ENCODE measurements around the gene ACACA.

The ACACA gene

DNA sequence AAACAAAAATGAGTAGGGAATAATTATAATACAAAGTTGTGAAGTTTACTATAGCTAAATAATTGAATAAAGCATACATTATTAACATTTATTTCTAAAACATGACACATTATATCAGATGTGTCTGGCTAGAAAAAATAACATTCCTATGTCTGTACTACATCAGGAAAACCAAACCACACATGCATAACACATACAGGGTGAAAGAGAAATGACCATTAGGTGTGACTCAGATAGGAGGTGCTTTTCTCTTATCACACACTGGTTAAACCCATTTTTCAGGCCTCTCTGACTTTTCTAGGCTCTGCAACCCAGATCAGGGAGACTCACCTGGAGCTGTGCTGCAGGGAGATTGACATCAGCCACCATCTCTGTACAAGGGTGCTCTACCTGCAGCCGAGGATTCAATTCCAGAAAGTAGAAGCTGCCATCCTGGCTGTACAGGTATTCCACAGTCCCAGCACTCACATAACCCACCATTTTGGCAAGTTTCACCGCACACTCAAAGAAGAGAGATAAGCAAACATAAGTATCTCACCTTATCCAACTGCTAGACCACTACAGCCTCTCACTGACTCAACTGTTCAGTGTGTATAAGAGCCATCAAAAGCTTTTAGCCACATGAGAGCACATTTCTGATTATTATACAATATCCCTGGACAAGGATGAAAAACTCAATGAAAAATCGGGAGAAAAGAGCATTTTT lies 147.5 kb downstream of the ACACA start:
- H3K36me3 ChIP-seq, result peaks cover 70 to 99% (median 93%) of the 10 kb centered on the region in 11 experiments
- H3K4me1 ChIP-seq, result peaks cover 0 to 17% (median 12%) of the 10 kb centered on the region in 10 experiments; a peak in 15 of 20 replicates
- H3K9me3 ChIP-seq (replicated peaks in 1 of 11), result no peaks in the 10 kb centered on the region
- H3K27me3 ChIP-seq, result no peaks in the 10 kb centered on the region
- no peak overlapping the region for H3K9ac ChIP-seq
- TF ChIP-seq Cebpa-rat (IDR thresholded peaks at IDR 0.05), result no peak
- H3K4me3 ChIP-seq, result no peak overlapping the region
- H4K20me1 ChIP-seq, result no peaks in the 10 kb centered on the region; a peak in 3 of 22 replicates
- H3K27ac ChIP-seq, result no peak overlapping the region
- H3K4me2 ChIP-seq, result no peak overlapping the region

DNA sequence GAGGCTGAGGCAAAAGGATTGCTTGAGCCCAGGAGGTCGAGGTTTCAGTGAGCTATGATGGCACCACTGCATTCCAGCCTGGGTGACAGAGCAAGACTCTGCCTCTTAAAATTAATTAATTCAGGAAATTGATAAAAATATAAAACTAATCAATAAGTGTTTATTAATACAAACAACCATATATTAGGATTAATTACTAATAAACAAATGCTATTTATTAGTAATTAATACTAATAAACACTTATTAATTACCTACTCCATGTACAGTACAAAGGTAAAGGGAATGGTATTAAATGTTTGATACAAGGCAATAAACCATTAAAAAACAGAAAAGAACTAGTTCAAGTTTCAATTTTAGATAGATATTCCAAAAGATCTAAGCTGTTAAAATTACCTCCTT lies 150.0 kb downstream of the ACACA start:
- H3K27ac ChIP-seq, result no peak overlapping the region
- H3K9me3 ChIP-seq (replicated peaks in 1 of 11), result no peaks in the 10 kb centered on the region
- H3K36me3 ChIP-seq, result peaks cover 78 to 99% (median 92%) of the 10 kb centered on the region in 11 experiments
- H3K4me3 ChIP-seq, result no peak overlapping the region
- no peak for TF ChIP-seq Cebpa-rat (IDR thresholded peaks at IDR 0.05)
- H3K27me3 ChIP-seq, result no peaks in the 10 kb centered on the region
- peaks cover 0 to 9% (median 7%) of the 10 kb centered on the region in 10 experiments; a peak in 17 of 20 replicates for H3K4me1 ChIP-seq
- no peak overlapping the region for H3K9ac ChIP-seq
- H4K20me1 ChIP-seq, result peaks cover 0 to 4% (median 0%) of the 10 kb centered on the region in 11 experiments; a peak in 3 of 22 replicates
- H3K4me2 ChIP-seq, result no peak overlapping the region

DNA sequence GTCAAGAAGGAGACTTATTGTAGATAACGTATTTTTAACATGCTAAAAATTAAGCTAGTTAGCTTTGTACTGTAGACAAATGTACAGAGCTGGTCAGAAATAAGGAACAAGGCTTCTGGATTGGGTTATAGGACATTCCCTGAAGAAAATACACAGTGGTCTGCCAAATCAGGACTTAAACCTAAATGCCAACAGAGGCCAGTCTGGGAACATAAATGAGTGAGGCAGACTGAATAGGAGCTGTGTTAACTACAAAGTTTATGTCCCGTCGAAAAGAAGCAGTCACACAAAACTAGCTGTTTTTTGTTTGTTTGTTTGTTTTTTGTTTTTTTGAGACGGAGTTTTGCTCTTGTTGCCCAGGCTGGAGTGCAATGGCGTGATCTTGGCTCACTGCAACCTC lies 151.2 kb downstream of the ACACA start:
- peaks cover 0 to 4% (median 0%) of the 10 kb centered on the region in 10 experiments; a peak in 3 of 20 replicates for H3K4me1 ChIP-seq
- no peak overlapping the region for H3K4me2 ChIP-seq
- no peaks in the 10 kb centered on the region for H3K27me3 ChIP-seq
- no peak overlapping the region for H3K27ac ChIP-seq
- peaks cover 0 to 5% (median 0%) of the 10 kb centered on the region in 11 experiments; a peak in 2 of 22 replicates for H4K20me1 ChIP-seq
- no peak overlapping the region for H3K9ac ChIP-seq
- peaks cover 80 to 99% (median 92%) of the 10 kb centered on the region in 11 experiments for H3K36me3 ChIP-seq
- H3K9me3 ChIP-seq (replicated peaks in 1 of 11), result no peaks in the 10 kb centered on the region
- H3K4me3 ChIP-seq, result no peak overlapping the region
- no peak for TF ChIP-seq Cebpa-rat (IDR thresholded peaks at IDR 0.05)

DNA sequence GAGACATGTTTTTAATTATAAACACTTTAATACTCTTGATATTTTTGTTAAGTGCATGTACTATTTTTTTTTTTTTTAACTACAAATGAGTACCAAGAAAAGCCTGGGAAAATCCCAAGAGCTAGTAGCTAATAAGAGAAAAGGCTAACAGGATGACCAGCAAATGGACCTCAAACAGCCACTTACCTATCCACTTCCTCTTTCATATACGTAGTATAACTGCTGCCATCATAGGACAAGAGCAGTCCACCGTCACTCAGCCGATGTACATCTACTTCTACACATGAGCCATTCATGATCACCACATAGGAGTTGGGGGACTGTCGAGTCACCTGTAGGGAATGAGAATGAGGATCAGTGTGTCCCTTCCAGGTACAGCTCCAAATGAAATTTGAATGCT lies 158.8 kb downstream of the ACACA start:
- no peak for TF ChIP-seq Cebpa-rat (IDR thresholded peaks at IDR 0.05)
- no peak overlapping the region for H3K27ac ChIP-seq
- H3K27me3 ChIP-seq, result no peaks in the 10 kb centered on the region
- peaks cover 0 to 4% (median 0%) of the 10 kb centered on the region in 10 experiments; a peak in 3 of 20 replicates for H3K4me1 ChIP-seq
- H3K4me3 ChIP-seq, result no peak overlapping the region
- peaks cover 98 to 100% (median 99%) of the 10 kb centered on the region in 11 experiments for H3K36me3 ChIP-seq
- H4K20me1 ChIP-seq, result 0 out of 22 replicates have a peak, but pooled peaks cover 0 to 5% (median 0%) of the 10 kb centered on the region in 11 experiments
- no peak overlapping the region for H3K9ac ChIP-seq
- no peak overlapping the region for H3K4me2 ChIP-seq
- H3K9me3 ChIP-seq (replicated peaks in 1 of 11), result no peaks in the 10 kb centered on the region

DNA sequence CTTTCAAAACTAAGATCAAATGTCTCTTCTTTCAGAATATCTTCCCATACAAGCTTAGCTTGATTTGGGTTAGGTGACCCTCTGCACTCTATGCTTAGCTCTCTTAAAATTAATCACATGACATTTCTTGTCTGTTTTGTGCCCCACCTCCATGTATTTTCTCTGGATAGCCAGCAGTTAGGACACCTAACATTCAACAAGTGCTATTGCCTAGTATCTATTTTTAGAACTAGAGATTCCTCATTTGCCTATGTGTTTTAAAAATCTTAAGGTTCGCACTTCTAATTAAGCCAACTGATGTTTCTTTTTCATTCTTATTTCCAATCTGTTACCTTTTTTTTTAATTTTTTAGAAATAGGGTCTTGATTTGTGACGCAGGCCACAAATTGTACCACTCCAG lies 160.6 kb downstream of the ACACA start:
- no peak for TF ChIP-seq Cebpa-rat (IDR thresholded peaks at IDR 0.05)
- H4K20me1 ChIP-seq, result no peaks in the 10 kb centered on the region
- H3K36me3 ChIP-seq, result peaks cover 98 to 100% (median 100%) of the 10 kb centered on the region in 11 experiments

DNA sequence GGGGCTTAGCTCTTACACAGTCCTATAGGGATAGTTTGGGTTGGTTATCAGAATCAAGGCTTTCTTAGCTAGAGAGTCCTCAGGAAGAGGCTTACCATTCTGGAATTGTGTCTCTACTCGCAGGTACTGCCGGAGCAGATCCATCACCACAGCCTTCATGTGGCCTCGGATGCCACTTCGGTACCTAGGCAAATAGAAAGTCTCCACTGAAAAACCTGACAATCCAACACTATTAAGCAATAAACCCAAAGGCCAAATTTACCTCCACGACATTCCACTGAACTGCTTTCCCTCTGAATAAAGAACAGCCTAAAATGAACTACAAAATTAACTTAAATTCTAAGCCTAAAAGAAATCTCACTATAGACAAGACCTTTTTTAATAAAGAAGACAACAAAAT lies 166.3 kb downstream of the ACACA start:
- no peak for TF ChIP-seq Cebpa-rat (IDR thresholded peaks at IDR 0.05)
- Histone ChIP-seq H3K4me2 (no peak overlapping the region), H3K4me1 (no peaks in the 10 kb centered on the region), H3K9me3 (replicated peaks in 1 of 11) (no peaks in the 10 kb centered on the region), H3K27me3 (no peaks in the 10 kb centered on the region), H3K27ac (0 out of 22 replicates have a peak overlapping the region, but pooled peaks of 1 of the 11 experiments have one; percentile 7), H3K36me3 (peaks cover 93 to 100% (median 100%) of the 10 kb centered on the region in 11 experiments), H3K4me3 (no peak overlapping the region), H3K9ac (no peak overlapping the region), H4K20me1 (peaks cover 0 to 12% (median 0%) of the 10 kb centered on the region in 11 experiments; a peak in 1 of 22 replicates)

More for the DNA sequence above, 160.6 kb downstream of the ACACA start:
- H3K4me2 ChIP-seq, result no peak overlapping the region
- H3K9me3 ChIP-seq (replicated peaks in 1 of 11), result no peaks in the 10 kb centered on the region
- no peak overlapping the region for H3K9ac ChIP-seq
- no peaks in the 10 kb centered on the region for H3K27me3 ChIP-seq
- no peaks in the 10 kb centered on the region for H3K4me1 ChIP-seq
- H3K27ac ChIP-seq, result no peak overlapping the region
- H3K4me3 ChIP-seq, result no peak overlapping the region

DNA sequence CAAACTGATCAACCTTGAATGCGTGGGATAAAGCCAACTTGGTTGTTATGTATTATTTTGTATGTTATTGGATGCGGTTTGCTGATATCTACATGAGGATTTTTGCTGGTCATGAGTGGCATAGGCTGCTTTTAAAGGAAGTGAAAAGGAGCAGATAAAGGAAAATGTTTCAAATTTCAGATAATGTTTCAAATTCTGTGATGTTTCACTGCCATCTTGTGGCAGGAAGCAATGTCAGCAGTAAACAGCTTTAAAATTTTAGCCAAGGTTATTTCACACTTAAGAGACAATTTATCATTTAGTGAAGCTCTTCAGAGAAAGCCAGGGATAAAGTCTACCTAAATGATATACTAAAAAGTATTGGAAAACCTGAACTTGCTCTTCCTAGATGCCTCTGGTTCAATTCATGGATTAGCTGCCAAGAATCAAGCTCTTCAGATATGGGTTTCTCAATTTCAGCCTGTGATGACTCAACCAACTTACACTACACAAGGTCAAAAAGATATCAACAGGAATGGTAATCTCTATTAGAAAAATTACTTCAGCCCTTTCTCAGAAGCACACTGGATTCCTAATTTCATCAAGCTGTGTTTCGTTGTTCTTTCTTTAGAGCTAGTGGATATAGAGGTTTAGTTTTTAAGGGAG lies 166.8 kb downstream of the ACACA start:
- Histone ChIP-seq H3K27ac (0 out of 22 replicates have a peak overlapping the region, but pooled peaks of 1 of the 11 experiments have one; percentile 7), H3K9me3 (replicated peaks in 1 of 11) (no peaks in the 10 kb centered on the region), H4K20me1 (peaks cover 0 to 12% (median 0%) of the 10 kb centered on the region in 11 experiments; a peak in 1 of 22 replicates), H3K4me1 (no peaks in the 10 kb centered on the region), H3K4me2 (no peak overlapping the region), H3K36me3 (peaks cover 92 to 100% (median 100%) of the 10 kb centered on the region in 11 experiments), H3K27me3 (no peaks in the 10 kb centered on the region), H3K4me3 (no peak overlapping the region), H3K9ac (no peak overlapping the region)
- no peak for TF ChIP-seq Cebpa-rat (IDR thresholded peaks at IDR 0.05)

DNA sequence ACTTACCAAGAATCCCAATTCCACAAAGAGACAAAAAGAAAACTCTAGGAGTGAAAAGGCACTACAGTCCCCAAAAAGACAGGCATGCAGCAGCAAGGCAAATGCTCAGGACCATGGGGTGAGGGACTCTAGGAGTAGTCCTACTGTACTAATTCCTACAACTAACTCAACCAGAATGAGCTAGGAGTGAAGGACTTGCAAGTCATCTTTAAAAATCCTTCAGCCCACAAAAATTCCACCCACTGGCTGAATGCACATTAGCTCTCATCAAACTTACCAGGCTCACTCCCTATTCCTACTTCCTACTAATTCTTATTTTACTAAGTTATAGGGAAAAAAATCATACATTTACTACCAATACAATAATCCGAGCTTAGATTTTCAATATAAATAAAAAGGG lies 172.5 kb downstream of the ACACA start:
- H3K36me3 ChIP-seq, result peaks cover 56 to 100% (median 97%) of the 10 kb centered on the region in 11 experiments
- H3K9me3 ChIP-seq (replicated peaks in 1 of 11), result no peaks in the 10 kb centered on the region
- no peak for TF ChIP-seq Cebpa-rat (IDR thresholded peaks at IDR 0.05)
- H3K4me3 ChIP-seq, result no peak overlapping the region
- no peaks in the 10 kb centered on the region for H4K20me1 ChIP-seq
- H3K27me3 ChIP-seq, result no peaks in the 10 kb centered on the region
- H3K27ac ChIP-seq, result no peak overlapping the region
- H3K4me2 ChIP-seq, result no peak overlapping the region
- no peak overlapping the region for H3K9ac ChIP-seq
- H3K4me1 ChIP-seq, result peaks cover 0 to 13% (median 0%) of the 10 kb centered on the region in 10 experiments; a peak in 3 of 20 replicates

DNA sequence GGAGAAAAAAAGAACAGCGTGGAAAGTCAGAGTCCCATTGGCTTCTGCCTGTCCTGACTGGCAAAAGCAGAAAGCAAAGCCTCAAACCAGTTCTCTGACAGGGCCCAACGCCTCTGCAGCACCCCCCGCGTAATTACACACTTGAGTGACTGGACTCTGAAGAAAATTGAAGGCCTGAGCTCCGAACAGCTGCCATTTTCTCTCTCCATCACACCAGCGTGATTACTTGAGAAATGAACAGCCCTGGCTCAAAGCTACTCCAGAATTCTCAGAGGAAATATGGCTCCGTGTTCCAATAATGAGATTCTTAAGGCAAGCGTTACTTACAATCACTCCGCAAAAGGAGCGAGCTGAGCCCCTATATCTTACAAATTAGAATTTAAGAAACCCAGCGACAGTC lies 173.6 kb downstream of the ACACA start:
- peaks cover 46 to 97% (median 94%) of the 10 kb centered on the region in 11 experiments for H3K36me3 ChIP-seq

More for the DNA sequence above, 173.6 kb downstream of the ACACA start:
- H3K4me3 ChIP-seq, result no peak overlapping the region
- peaks cover 0 to 13% (median 0%) of the 10 kb centered on the region in 10 experiments; a peak in 3 of 20 replicates for H3K4me1 ChIP-seq
- no peak overlapping the region for H3K9ac ChIP-seq
- H4K20me1 ChIP-seq, result no peaks in the 10 kb centered on the region
- H3K9me3 ChIP-seq (replicated peaks in 1 of 11), result no peaks in the 10 kb centered on the region
- no peak for TF ChIP-seq Cebpa-rat (IDR thresholded peaks at IDR 0.05)
- H3K4me2 ChIP-seq, result peak overlapping the region in 2 of 11 experiments; percentile 28 to 33; a peak in 2 of 22 replicates
- H3K27me3 ChIP-seq, result no peaks in the 10 kb centered on the region
- H3K27ac ChIP-seq, result no peak overlapping the region
